ENCODE results near the gene WNT8A.

The WNT8A gene

DNA sequence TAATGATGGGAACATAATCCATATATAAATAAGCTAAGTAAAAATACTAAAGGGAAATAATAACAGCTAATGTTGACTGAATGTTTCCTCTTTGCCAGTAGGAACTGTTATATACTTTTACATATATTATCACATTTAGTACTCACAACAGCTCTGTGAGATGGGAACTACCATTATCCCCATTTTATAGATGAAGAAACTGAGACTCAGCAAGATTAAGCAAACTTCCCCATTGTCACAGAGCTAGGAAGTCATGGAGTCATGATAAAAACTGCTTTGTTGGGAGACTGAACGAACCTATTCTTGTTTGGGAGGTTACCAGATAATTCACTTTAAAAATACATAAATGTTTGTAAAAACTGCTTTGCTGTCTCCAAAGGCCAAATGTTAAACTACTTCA is 23.4 kb downstream of the WNT8A start:
- H3K27ac ChIP-seq: no peak overlapping the region
- peaks cover 5% of the 10 kb centered on the region for H3K27me3 ChIP-seq
- H3K4me1 ChIP-seq (ENCODE audit: control insufficient read depth in 1 of 2, insufficient read depth in 1 of 2, low read depth in 1 of 2, low read length in 1 of 2): peaks cover 5 to 7% of the 10 kb centered on the region in 2 experiments
- H3K9me3 ChIP-seq: no peaks in the 10 kb centered on the region
- TF ChIP-seq, protein P1, sequence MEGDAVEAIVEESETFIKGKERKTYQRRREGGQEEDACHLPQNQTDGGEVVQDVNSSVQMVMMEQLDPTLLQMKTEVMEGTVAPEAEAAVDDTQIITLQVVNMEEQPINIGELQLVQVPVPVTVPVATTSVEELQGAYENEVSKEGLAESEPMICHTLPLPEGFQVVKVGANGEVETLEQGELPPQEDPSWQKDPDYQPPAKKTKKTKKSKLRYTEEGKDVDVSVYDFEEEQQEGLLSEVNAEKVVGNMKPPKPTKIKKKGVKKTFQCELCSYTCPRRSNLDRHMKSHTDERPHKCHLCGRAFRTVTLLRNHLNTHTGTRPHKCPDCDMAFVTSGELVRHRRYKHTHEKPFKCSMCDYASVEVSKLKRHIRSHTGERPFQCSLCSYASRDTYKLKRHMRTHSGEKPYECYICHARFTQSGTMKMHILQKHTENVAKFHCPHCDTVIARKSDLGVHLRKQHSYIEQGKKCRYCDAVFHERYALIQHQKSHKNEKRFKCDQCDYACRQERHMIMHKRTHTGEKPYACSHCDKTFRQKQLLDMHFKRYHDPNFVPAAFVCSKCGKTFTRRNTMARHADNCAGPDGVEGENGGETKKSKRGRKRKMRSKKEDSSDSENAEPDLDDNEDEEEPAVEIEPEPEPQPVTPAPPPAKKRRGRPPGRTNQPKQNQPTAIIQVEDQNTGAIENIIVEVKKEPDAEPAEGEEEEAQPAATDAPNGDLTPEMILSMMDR (IDR thresholded peaks at IDR 0.05): no peak
- no peak overlapping the region for H3K4me3 ChIP-seq (ENCODE audit: low read depth in 1 of 2, low read length in 1 of 2)
- H3K36me3 ChIP-seq: no peaks in the 10 kb centered on the region

GRCh38 chr5:138109463-138110265 is 25.8 kb downstream of the WNT8A start:
- Histone ChIP-seq H3K9me3 (no peaks in the 10 kb centered on the region), H3K27ac (no peak overlapping the region), H3K4me3 (ENCODE audit: low read depth in 1 of 2, low read length in 1 of 2) (no peak overlapping the region), H3K27me3 (peaks cover 5% of the 10 kb centered on the region), H3K4me1 (ENCODE audit: control insufficient read depth in 1 of 2, insufficient read depth in 1 of 2, low read depth in 1 of 2, low read length in 1 of 2) (peaks cover 17 to 28% of the 10 kb centered on the region in 2 experiments), H3K36me3 (no peaks in the 10 kb centered on the region)
- TF ChIP-seq, protein P1 (IDR thresholded peaks at IDR 0.05): no peak

GRCh38 chr5:138110266-138110963 is 26.6 kb downstream of the WNT8A start:
- no peaks in the 10 kb centered on the region for H3K9me3 ChIP-seq
- H3K36me3 ChIP-seq: no peaks in the 10 kb centered on the region
- TF ChIP-seq, protein P1 (IDR thresholded peaks at IDR 0.05): no peak
- H3K4me1 ChIP-seq (ENCODE audit: control insufficient read depth in 1 of 2, insufficient read depth in 1 of 2, low read depth in 1 of 2, low read length in 1 of 2): peaks cover 17 to 28% of the 10 kb centered on the region in 2 experiments
- no peak overlapping the region for H3K4me3 ChIP-seq (ENCODE audit: low read depth in 1 of 2, low read length in 1 of 2)
- H3K27ac ChIP-seq: no peak overlapping the region
- H3K27me3 ChIP-seq: peaks cover 5% of the 10 kb centered on the region

DNA sequence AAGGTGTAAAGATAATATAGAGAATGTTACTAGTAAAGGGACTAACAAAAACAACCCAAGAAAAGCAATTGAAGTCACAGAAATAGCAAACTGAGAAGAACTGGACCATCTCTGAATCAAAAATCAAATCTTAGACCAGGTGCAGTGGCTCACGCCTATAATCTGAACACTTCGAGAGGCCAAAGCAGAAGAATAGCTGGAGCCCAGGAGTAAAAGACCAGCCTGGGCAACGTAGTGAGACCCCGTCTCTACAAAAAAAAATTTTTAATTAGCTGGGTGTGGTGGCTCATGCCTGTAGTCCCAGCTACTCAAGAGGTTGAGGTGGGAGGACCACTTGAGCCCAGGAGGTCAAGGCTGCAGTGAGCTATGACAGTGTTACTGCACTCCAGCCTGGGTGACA is 27.3 kb downstream of the WNT8A start:
- Histone ChIP-seq H3K27ac (no peak overlapping the region), H3K4me1 (ENCODE audit: control insufficient read depth in 1 of 2, insufficient read depth in 1 of 2, low read depth in 1 of 2, low read length in 1 of 2) (peaks cover 17 to 28% of the 10 kb centered on the region in 2 experiments), H3K4me3 (ENCODE audit: low read depth in 1 of 2, low read length in 1 of 2) (no peak overlapping the region), H3K36me3 (no peaks in the 10 kb centered on the region), H3K9me3 (no peaks in the 10 kb centered on the region), H3K27me3 (peaks cover 5% of the 10 kb centered on the region)
- TF ChIP-seq, protein P1 (IDR thresholded peaks at IDR 0.05): no peak

GRCh38 chr5:138111937-138112336 is 28.1 kb downstream of the WNT8A start:
- Histone ChIP-seq H3K4me1 (ENCODE audit: control insufficient read depth in 1 of 2, insufficient read depth in 1 of 2, low read depth in 1 of 2, low read length in 1 of 2) (peaks cover 17 to 28% of the 10 kb centered on the region in 2 experiments), H3K4me3 (ENCODE audit: low read depth in 1 of 2, low read length in 1 of 2) (no peak overlapping the region), H3K36me3 (no peaks in the 10 kb centered on the region), H3K27me3 (peaks cover 5% of the 10 kb centered on the region), H3K9me3 (no peaks in the 10 kb centered on the region), H3K27ac (peak overlapping the region; percentile 52)
- TF ChIP-seq, protein P1 (IDR thresholded peaks at IDR 0.05): no peak

Data from neutrophil (primary cell).